ENCODE results near the gene TMEM151A.

GRCh38 chr11:66341502-66342126 is 49.9 kb downstream of the TMEM151A start:
- TF ChIP-seq, protein P1, sequence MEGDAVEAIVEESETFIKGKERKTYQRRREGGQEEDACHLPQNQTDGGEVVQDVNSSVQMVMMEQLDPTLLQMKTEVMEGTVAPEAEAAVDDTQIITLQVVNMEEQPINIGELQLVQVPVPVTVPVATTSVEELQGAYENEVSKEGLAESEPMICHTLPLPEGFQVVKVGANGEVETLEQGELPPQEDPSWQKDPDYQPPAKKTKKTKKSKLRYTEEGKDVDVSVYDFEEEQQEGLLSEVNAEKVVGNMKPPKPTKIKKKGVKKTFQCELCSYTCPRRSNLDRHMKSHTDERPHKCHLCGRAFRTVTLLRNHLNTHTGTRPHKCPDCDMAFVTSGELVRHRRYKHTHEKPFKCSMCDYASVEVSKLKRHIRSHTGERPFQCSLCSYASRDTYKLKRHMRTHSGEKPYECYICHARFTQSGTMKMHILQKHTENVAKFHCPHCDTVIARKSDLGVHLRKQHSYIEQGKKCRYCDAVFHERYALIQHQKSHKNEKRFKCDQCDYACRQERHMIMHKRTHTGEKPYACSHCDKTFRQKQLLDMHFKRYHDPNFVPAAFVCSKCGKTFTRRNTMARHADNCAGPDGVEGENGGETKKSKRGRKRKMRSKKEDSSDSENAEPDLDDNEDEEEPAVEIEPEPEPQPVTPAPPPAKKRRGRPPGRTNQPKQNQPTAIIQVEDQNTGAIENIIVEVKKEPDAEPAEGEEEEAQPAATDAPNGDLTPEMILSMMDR (IDR thresholded peaks at IDR 0.05), result no peak
- no peak for TF ChIP-seq POLR2A (IDR thresholded peaks at IDR 0.05)

All from ovary (tissue), 3 donors.